Measurements from ENCODE around the gene SLC7A14.
"Not testable (repeated sequence)": the region's sequence is repeated elsewhere in the genome, so short reads cannot be mapped to it uniquely, and the experiment has no call there.

The SLC7A14 gene

DNA sequence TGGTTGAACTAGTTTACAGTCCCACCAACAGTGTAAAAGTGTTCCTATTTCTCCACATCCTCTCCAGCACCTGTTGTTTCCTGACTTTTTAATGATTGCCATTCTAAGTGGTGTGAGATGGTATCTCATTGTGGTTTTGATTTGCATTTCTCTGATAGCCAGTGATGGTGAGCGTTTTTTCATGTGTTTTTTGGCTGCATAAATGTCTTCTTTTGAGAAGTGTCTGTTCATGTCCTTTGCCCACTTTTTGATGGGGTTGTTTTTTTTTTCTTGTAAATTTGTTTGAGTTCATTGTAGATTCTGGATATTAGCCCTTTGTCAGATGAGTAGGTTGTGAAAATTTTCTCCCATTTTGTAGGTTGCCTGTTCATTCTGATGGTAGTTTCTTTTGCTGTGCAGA is 18.3 kb downstream of the SLC7A14 start:
- H3K27ac ChIP-seq (ENCODE audit: insufficient read depth in 1 of 2, low read depth in 1 of 2, low read length in 2 of 2, poor library complexity in 1 of 2, severe bottlenecking in 2 of 2); CTCF ChIA-PET; H3K4me3 ChIP-seq (ENCODE audit: control insufficient read depth in 1 of 7, extremely low read depth in 1 of 7, insufficient read depth in 4 of 7, low read depth in 2 of 7, low read length in 6 of 7); H3K9me3 ChIP-seq (ENCODE audit: control extremely low read depth in 1 of 5, control insufficient read depth in 4 of 5, insufficient read depth in 2 of 5, low read depth in 1 of 5, low read length in 4 of 5); H3K27me3 ChIP-seq (replicated peaks in 2 of 5; ENCODE audit: control insufficient read depth in 4 of 5, insufficient read depth in 5 of 5, low read length in 4 of 5); H3K36me3 ChIP-seq (ENCODE audit: control insufficient read depth in 4 of 4, insufficient read depth in 4 of 4, low read length in 3 of 4); POLR2A ChIA-PET; DNase-seq; H3K4me1 ChIP-seq (ENCODE audit: control extremely low read depth in 1 of 4, control insufficient read depth in 4 of 4, insufficient read depth in 4 of 4, low read length in 3 of 4): not testable (repeated sequence)
- WGBS (ENCODE audit: insufficient coverage) = no CpG with 5 or more reads among the region's 1 CpG

DNA sequence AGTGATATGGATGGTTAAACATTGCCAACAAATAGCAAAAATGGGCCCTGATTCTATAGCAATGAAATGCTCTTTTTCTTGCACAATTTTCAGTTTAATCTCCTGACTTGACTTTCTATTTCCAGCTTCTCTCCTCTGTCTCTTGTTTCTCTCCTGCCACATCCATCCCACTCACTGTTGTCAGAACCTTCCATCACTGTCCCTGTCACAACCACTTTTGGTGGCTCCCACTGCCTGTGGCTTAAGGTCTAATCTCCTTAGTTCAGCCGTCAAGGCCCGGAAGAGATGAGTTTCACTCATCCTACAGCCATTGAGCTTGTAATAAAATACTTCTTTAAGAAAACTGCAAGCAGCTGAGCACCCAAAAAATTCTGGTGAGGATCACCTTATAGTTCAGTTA is 19.5 kb downstream of the SLC7A14 start:
- ChIA-PET CTCF (interaction anchor here (0.9 kb wide), 1 partner anchor 9 kb away, joined by 3 read pairs; no protein-coding TSS in a partner anchor), POLR2A (no interaction called here)
- WGBS (ENCODE audit: insufficient coverage) = 100% methylated on average over 2 of the region's 2 CpGs
- H3K36me3 ChIP-seq (ENCODE audit: control insufficient read depth in 4 of 4, insufficient read depth in 4 of 4, low read length in 3 of 4) = no peaks in the 10 kb centered on the region
- no peak overlapping the region for H3K27ac ChIP-seq (ENCODE audit: insufficient read depth in 1 of 2, low read depth in 1 of 2, low read length in 2 of 2, poor library complexity in 1 of 2, severe bottlenecking in 2 of 2)
- no peaks in the 10 kb centered on the region for H3K27me3 ChIP-seq (replicated peaks in 2 of 5; ENCODE audit: control insufficient read depth in 4 of 5, insufficient read depth in 5 of 5, low read length in 4 of 5)
- DNase-seq = no peak
- H3K4me3 ChIP-seq (ENCODE audit: control insufficient read depth in 1 of 7, extremely low read depth in 1 of 7, insufficient read depth in 4 of 7, low read depth in 2 of 7, low read length in 6 of 7) = no peak overlapping the region
- H3K4me1 ChIP-seq (ENCODE audit: control extremely low read depth in 1 of 4, control insufficient read depth in 4 of 4, insufficient read depth in 4 of 4, low read length in 3 of 4) = no peaks in the 10 kb centered on the region
- no peaks in the 10 kb centered on the region for H3K9me3 ChIP-seq (ENCODE audit: control extremely low read depth in 1 of 5, control insufficient read depth in 4 of 5, insufficient read depth in 2 of 5, low read depth in 1 of 5, low read length in 4 of 5)

DNA sequence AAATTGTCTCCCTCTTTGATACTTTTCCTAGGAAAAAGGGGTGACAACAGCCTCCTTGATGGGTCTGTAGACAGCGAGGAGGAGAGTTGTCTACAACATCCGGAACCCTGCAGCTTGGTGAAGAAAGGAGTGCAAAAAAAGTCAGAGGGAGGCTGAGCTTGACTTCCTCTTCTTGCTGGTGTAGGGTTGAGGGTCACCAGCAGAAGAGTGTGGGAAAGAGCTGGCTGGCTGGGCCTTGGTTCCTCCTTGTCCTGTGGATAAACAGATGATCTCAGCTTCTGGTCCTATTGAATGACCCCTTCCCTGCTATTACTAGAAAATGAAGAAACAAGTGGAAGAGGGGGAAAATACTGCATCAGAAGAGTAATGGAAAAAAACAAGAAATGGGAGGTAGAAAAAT is 20.4 kb downstream of the SLC7A14 start:
- CTCF ChIA-PET = interaction anchor here (0.9 kb wide), 1 partner anchor 8 kb away, joined by 3 read pairs; no protein-coding TSS in a partner anchor
- no peak for DNase-seq
- Histone ChIP-seq H3K4me3 (ENCODE audit: control insufficient read depth in 1 of 7, extremely low read depth in 1 of 7, insufficient read depth in 4 of 7, low read depth in 2 of 7, low read length in 6 of 7) (no peak overlapping the region), H3K27ac (ENCODE audit: insufficient read depth in 1 of 2, low read depth in 1 of 2, low read length in 2 of 2, poor library complexity in 1 of 2, severe bottlenecking in 2 of 2) (no peak overlapping the region), H3K36me3 (ENCODE audit: control insufficient read depth in 4 of 4, insufficient read depth in 4 of 4, low read length in 3 of 4) (no peaks in the 10 kb centered on the region), H3K4me1 (ENCODE audit: control extremely low read depth in 1 of 4, control insufficient read depth in 4 of 4, insufficient read depth in 4 of 4, low read length in 3 of 4) (no peaks in the 10 kb centered on the region), H3K9me3 (ENCODE audit: control extremely low read depth in 1 of 5, control insufficient read depth in 4 of 5, insufficient read depth in 2 of 5, low read depth in 1 of 5, low read length in 4 of 5) (no peaks in the 10 kb centered on the region), H3K27me3 (replicated peaks in 2 of 5; ENCODE audit: control insufficient read depth in 4 of 5, insufficient read depth in 5 of 5, low read length in 4 of 5) (peaks cover 0 to 3% (median 0%) of the 10 kb centered on the region in 5 experiments)
- POLR2A ChIA-PET = no interaction called here
- WGBS (ENCODE audit: insufficient coverage) = 100% methylated on average over 2 of the region's 2 CpGs

DNA sequence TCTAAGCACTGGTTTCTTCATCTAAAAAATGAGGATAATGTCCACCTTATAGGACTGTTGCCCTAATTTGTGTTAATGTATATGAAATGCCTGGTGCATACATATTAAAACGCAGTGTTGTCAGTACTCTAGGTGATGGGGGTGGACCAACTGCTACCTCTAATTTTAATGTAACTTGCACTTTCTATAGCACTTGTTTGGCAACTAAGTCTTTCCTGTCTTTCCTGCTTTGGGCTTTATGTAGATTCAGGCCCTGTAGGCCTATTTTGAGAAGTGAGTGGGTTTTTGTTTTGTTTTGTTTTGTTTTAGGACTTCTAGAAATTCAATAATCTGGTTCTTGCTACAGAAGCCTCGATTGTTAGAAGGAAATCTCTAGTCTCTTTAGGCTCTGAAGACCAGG is 21.2 kb downstream of the SLC7A14 start:
- Histone ChIP-seq H3K27ac (ENCODE audit: insufficient read depth in 1 of 2, low read depth in 1 of 2, low read length in 2 of 2, poor library complexity in 1 of 2, severe bottlenecking in 2 of 2) (no peak overlapping the region), H3K4me1 (ENCODE audit: control extremely low read depth in 1 of 4, control insufficient read depth in 4 of 4, insufficient read depth in 4 of 4, low read length in 3 of 4) (no peaks in the 10 kb centered on the region), H3K27me3 (replicated peaks in 2 of 5; ENCODE audit: control insufficient read depth in 4 of 5, insufficient read depth in 5 of 5, low read length in 4 of 5) (peaks cover 0 to 3% (median 0%) of the 10 kb centered on the region in 5 experiments), H3K4me3 (ENCODE audit: control insufficient read depth in 1 of 7, extremely low read depth in 1 of 7, insufficient read depth in 4 of 7, low read depth in 2 of 7, low read length in 6 of 7) (no peak overlapping the region), H3K36me3 (ENCODE audit: control insufficient read depth in 4 of 4, insufficient read depth in 4 of 4, low read length in 3 of 4) (no peaks in the 10 kb centered on the region), H3K9me3 (ENCODE audit: control extremely low read depth in 1 of 5, control insufficient read depth in 4 of 5, insufficient read depth in 2 of 5, low read depth in 1 of 5, low read length in 4 of 5) (no peaks in the 10 kb centered on the region)
- WGBS (ENCODE audit: insufficient coverage) = no CpG with 5 or more reads among the region's 2 CpGs
- ChIA-PET POLR2A (no interaction called here), CTCF (no interaction called here)
- no peak for DNase-seq

DNA sequence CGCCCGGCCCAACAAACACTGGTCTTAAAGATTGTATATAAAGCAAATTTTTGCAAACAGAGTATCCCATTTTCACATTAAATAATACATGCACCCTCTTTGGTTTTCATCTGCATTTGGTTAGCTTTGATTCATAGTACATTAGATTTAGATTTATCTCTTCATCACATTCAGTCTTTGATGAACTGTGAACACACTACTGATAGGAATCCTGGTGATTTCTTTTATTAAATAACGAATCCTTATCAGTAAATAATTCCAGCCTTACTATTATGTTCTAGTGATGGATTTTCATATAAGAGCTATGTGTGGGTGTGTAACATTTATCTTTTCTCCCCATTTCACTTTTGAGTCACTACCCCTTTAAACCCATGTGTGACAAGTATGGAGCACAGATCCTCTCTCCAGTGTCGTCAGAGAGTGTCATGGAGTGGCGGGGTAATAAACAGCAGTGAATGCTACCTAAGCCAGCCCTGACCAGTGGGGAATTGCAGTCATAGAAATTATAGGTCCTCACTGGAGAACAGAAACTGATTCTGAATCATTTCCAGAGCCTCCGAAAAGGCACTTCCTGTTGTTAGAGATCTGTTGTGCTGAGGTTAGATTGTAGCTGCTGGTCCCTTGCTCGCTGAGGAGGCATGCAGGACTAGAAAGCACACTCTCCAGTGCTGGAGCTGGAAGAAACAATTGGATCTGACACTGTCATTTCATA is 22.0 kb downstream of the SLC7A14 start:
- ChIA-PET POLR2A (no interaction called here), CTCF (no interaction called here)
- Histone ChIP-seq H3K4me3 (ENCODE audit: control insufficient read depth in 1 of 7, extremely low read depth in 1 of 7, insufficient read depth in 4 of 7, low read depth in 2 of 7, low read length in 6 of 7) (no peak overlapping the region), H3K9me3 (ENCODE audit: control extremely low read depth in 1 of 5, control insufficient read depth in 4 of 5, insufficient read depth in 2 of 5, low read depth in 1 of 5, low read length in 4 of 5) (no peaks in the 10 kb centered on the region), H3K27ac (ENCODE audit: insufficient read depth in 1 of 2, low read depth in 1 of 2, low read length in 2 of 2, poor library complexity in 1 of 2, severe bottlenecking in 2 of 2) (no peak overlapping the region), H3K27me3 (replicated peaks in 2 of 5; ENCODE audit: control insufficient read depth in 4 of 5, insufficient read depth in 5 of 5, low read length in 4 of 5) (peaks cover 0 to 3% (median 0%) of the 10 kb centered on the region in 5 experiments), H3K4me1 (ENCODE audit: control extremely low read depth in 1 of 4, control insufficient read depth in 4 of 4, insufficient read depth in 4 of 4, low read length in 3 of 4) (no peaks in the 10 kb centered on the region), H3K36me3 (ENCODE audit: control insufficient read depth in 4 of 4, insufficient read depth in 4 of 4, low read length in 3 of 4) (no peaks in the 10 kb centered on the region)
- no peak for DNase-seq
- WGBS (ENCODE audit: insufficient coverage) = 52% methylated on average over 4 of the region's 7 CpGs

DNA sequence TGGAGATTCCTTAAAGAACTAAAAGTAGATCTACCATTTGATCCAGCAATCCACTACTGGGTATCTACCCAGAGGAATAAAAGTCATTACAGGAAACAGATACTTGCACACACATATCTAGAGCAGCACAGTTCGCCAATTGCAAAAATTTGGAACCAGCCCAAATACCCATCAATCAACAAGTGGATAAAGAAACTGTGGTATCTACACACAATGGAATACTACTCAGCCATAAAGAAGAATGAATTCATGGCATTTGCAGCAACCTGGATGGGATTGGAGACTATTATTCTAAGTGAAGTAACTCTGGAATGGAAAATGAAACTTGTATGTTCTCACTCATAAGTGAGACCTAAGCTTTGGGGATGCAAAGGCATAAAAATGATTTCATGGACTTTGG is 23.8 kb downstream of the SLC7A14 start:
- no peak for DNase-seq
- ChIA-PET CTCF (no interaction called here), POLR2A (no interaction called here)
- H3K27ac ChIP-seq (ENCODE audit: insufficient read depth in 1 of 2, low read depth in 1 of 2, low read length in 2 of 2, poor library complexity in 1 of 2, severe bottlenecking in 2 of 2) = no peak overlapping the region
- H3K27me3 ChIP-seq (replicated peaks in 2 of 5; ENCODE audit: control insufficient read depth in 4 of 5, insufficient read depth in 5 of 5, low read length in 4 of 5) = peaks cover 0 to 3% (median 0%) of the 10 kb centered on the region in 5 experiments
- no CpG with 5 or more reads among the region's 1 CpG for WGBS (ENCODE audit: insufficient coverage)
- no peaks in the 10 kb centered on the region for H3K9me3 ChIP-seq (ENCODE audit: control extremely low read depth in 1 of 5, control insufficient read depth in 4 of 5, insufficient read depth in 2 of 5, low read depth in 1 of 5, low read length in 4 of 5)
- H3K4me3 ChIP-seq (ENCODE audit: control insufficient read depth in 1 of 7, extremely low read depth in 1 of 7, insufficient read depth in 4 of 7, low read depth in 2 of 7, low read length in 6 of 7) = no peak overlapping the region
- H3K36me3 ChIP-seq (ENCODE audit: control insufficient read depth in 4 of 4, insufficient read depth in 4 of 4, low read length in 3 of 4) = no peaks in the 10 kb centered on the region
- no peaks in the 10 kb centered on the region for H3K4me1 ChIP-seq (ENCODE audit: control extremely low read depth in 1 of 4, control insufficient read depth in 4 of 4, insufficient read depth in 4 of 4, low read length in 3 of 4)

DNA sequence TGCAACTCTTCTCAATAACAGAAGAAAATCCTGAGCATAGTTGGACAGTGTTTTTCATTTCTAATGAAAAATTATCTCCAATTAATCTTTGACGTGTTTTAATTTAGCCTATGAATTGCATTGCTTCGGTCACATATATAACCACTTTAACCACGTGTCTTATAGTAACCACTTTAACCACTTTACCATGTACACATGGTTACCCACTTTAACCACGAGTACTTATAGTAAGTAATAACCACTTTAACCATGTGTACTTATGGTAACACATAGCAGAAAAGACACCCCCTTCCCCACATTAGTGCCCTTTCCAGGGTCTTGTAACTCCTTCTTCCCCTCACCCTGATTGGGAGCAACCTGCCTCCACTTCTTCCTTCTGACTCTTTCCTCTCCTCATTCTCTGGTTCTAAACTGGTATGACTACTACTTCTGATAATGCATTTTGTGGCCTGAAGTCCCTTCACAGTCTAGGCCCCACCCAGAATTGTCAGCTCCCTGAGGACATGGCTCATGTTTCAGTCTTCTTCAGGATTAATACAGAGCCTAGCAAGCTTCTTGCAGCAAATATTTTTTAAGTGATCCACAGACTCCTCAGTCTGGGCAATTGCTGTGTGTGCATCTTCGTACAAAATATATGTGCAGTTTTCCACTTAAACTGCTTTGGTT is 25.0 kb downstream of the SLC7A14 start:
- Histone ChIP-seq H3K27ac (ENCODE audit: insufficient read depth in 1 of 2, low read depth in 1 of 2, low read length in 2 of 2, poor library complexity in 1 of 2, severe bottlenecking in 2 of 2) (no peak overlapping the region), H3K4me3 (ENCODE audit: control insufficient read depth in 1 of 7, extremely low read depth in 1 of 7, insufficient read depth in 4 of 7, low read depth in 2 of 7, low read length in 6 of 7) (no peak overlapping the region), H3K9me3 (ENCODE audit: control extremely low read depth in 1 of 5, control insufficient read depth in 4 of 5, insufficient read depth in 2 of 5, low read depth in 1 of 5, low read length in 4 of 5) (no peaks in the 10 kb centered on the region), H3K4me1 (ENCODE audit: control extremely low read depth in 1 of 4, control insufficient read depth in 4 of 4, insufficient read depth in 4 of 4, low read length in 3 of 4) (no peaks in the 10 kb centered on the region), H3K36me3 (ENCODE audit: control insufficient read depth in 4 of 4, insufficient read depth in 4 of 4, low read length in 3 of 4) (no peaks in the 10 kb centered on the region), H3K27me3 (replicated peaks in 2 of 5; ENCODE audit: control insufficient read depth in 4 of 5, insufficient read depth in 5 of 5, low read length in 4 of 5) (peaks cover 0 to 5% (median 3%) of the 10 kb centered on the region in 5 experiments)
- DNase-seq = peak in 2 of 3 donors; percentile 2 to 3
- WGBS (ENCODE audit: insufficient coverage) = 77% methylated on average over 4 of the region's 5 CpGs
- CTCF ChIA-PET = no interaction called here
- POLR2A ChIA-PET = no interaction called here

Measured in common myeloid progenitor, CD34-positive (primary cell).